KBM-7 (cell line): ENCODE data around the gene CD70.
"Not testable (repeated sequence)": the region's sequence is repeated elsewhere in the genome, so short reads cannot be mapped to it uniquely, and the experiment has no call there.

ENCODE experiments used
- DNase-seq: peaks from one replicate; pipeline ENCODE4 v3.0.0-alpha.2; 2015
- in situ Hi-C: fragments of 300-500 bp; cut with MboI; formaldehyde crosslinking; loops from 2 replicates; pipeline ENCODE4 v1.14.3; 2020; ENCODE audit warnings: low sequenced_read_pairs, low pct_unique_long_range_greater_than_20kb, mixed read lengths

CD70 gene

DNA sequence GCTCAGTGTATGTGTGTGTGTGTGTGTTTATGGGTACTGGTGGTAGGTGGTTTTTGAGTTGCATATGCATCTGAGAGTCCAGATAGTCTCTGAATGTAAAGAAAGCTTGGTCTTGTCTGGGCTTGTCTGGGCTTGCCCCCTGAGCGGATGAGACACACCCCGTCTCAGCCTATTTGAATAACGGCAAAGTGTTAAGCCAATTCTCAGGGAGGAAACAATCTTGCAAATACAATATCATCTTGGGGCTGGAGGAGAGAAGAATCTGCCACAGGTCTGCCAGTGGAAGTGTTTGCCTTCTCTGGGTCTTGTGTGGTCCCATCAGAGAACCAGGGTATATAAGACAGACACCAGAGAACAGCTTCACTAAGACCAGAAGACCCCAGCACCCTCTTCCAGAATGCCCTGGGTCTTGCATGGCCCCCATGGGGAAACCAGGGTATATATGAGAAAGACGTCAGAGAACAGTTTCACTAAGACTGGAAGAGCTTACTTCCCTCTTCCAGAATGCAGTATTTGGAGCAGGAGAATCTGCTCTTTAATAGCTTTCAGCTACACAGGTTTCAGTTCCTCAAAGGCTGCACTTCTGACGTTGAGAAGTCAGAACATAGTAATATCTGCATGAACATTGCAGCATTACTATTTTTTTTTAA, 13.3 kb downstream of the CD70 start:
- DNase-seq, result peak; percentile 95
- in situ Hi-C loops, result no loop called here

DNA sequence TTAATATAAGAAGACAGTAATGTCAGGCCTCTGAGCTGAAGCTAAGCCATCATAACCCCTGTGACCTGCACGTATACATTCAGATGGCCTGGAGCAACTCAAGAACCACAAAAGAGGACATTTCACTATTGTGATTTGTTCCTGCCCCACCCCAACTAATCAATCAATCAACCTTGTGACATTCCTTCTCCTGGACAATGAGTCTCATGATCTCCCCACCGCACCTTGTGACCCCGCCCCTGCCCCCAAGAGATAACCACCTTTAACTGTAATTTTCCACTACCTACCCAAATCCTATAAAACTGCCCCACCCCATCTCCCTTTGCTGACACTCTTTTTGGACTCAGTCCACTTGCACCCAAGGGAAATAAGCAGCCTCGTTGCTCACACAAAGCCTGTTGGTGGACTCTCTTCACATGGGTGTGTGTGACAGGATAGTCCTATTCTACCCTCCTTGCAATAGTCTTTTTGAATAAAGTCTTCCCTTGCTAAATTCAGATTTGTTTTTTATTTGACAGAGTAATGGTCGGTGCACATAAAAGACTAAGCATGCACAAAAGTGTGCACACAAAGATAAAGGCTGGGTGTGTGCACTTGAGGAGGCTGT, 14.0 kb downstream of the CD70 start:
- no peak for DNase-seq
- in situ Hi-C loops, result no loop called here

DNA sequence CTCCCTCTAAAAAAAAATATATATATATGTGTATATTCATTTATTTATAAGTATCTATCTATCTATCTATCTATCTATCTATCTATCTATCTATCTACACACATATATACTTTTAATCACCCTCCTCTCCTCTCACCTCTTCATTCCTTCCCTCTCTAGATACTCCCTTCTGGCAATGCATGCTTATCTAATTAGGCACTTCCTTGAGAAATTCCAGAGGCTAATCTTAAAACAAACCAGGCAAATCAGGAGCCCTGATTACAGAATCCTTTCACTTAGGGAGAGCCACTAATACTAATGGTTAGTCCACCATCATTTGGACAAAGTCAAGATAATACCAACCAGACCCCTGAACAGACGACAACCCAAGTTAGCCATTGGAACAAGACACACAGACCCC, 17.6 kb downstream of the CD70 start:
- in situ Hi-C loops, result no loop called here
- no peak for DNase-seq

DNA sequence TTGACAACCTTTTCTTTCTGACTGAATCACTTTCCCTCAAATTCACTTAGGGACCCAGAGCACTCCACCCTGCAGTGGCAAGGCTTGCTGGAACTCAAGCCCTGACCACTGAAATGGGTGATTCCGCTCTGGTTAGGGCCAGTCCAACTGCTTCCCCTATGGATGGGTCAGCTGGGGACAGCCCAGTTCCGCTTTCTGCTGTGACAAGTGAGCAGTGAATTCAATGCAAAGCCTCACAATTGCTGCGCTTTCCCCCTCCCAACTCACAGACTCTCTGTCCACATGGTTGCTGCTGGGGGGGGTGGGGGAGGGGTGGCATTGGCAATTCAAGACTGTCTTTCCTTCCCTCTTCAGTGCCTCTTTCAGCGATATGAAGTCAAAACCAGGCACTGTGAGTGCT, 18.7 kb downstream of the CD70 start:
- peak; percentile 87 for DNase-seq
- in situ Hi-C loops, result no loop called here

- in situ Hi-C loops, result no loop called here
- DNase-seq, result no peak
Measured at GRCh38 chr19:6571167-6571566, 19.8 kb downstream of the CD70 start.

DNA sequence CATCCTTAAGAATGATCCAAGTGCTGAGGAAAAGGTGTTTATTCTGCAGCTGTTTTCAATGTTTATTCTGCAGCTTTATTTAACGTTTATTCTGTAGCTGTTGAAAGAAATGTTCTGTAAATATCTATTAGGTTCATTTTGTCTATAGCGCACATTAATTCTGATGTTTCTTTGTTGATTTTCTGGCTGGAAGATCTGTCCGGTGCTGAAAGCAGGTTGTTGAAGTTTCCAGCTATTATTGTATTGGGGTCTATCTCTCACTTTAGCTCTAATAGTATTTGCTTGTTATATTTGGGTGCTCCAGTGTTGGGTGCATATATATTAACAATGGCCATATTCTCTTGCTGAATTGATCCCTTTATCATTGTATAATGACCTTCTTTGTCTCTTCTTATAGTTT, 20.2 kb downstream of the CD70 start:
- in situ Hi-C loops, result no loop called here
- no peak for DNase-seq

DNA sequence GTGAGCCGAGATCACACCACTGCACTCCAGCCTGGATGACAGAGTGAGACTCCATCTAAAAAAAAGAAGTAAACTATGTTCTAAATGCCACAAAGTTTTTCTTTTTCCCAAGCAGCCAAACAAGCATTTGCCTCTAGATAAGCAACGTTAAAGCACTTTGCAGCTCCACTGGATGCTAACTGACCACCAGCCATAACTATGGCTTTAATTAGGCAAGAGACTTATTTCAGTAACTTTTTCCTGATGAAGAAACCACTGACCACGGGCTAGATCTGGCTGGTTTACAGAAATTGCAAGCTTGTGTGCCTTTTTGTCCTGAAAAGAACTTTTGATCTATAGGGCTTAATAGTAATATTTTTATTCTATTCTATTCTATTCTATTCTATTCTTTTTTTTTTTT, 22.1 kb downstream of the CD70 start:
- in situ Hi-C loops, result no loop called here
- no peak for DNase-seq

DNA sequence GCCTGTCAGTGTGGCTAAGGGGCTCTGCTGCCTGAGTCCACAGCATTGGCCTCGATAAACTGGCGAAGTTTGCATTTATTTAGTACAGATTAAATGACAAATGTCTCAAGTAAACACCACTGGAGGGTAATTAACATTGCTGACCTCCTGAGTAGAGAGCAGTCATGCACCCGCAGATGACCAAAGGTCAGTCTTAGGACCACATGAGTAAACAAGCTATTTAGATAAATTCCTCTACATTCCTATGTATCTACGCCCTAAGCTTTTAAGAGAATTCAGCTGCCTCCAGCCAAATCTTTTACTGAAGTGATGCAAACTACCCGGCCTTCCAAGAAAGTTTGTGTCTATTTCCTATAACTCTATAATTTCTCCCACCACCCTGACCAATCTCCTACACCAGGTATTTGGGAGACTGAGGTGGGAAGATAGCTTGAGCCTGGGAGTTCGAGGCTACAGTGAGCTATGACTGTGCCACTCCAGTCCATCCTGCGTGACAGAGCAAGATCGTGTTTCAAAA, 22.9 kb downstream of the CD70 start:
- in situ Hi-C loops, result no loop called here
- DNase-seq, result no peak

GRCh38 chr19:6566727-6567126, 24.2 kb downstream of the CD70 start:
- in situ Hi-C loops, DNase-seq: not testable (repeated sequence)

DNA sequence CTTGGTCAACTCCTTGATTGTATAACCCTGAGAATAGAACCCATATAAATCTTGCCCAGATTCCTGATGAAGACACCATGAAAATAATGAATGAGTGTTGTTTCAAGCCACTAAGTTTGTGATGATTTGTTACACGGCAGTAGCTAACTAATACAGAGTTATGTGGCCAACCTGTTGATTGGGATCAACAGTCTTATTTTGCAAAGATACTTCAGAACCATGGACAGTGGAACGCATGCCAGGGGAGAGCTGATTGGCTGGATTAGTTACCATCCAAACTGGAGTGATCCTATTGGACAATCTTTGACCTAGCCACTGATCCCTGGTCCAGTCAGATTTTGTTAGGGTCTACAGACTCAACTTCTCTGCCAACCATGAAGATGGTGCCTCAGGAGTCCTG, 26.6 kb downstream of the CD70 start:
- in situ Hi-C loops, result no loop called here
- peak; percentile 62 for DNase-seq

DNA sequence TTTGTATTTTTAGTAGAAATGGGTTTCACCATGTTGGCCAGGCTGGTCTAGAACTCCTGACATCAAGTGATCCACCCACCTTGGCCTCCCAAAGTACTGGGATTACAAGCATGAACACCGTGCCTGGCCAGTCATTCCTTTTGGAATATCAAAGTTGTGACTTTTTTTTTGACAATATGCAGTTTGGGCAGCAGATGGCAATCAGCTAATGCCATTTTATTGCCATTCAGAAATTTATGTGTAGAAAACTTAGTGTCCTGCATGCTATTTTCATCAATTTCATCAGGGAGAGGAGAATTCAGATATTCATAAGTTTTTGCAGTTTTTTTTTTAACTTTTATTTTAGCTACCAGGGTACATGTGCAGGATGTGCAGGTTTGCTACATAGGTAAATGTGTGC, 28.5 kb downstream of the CD70 start:
- in situ Hi-C loops, DNase-seq: not testable (repeated sequence)

- DNase-seq, result no peak
- in situ Hi-C loops, result no loop called here
Measured at GRCh38 chr19:6556480-6557195, 34.3 kb downstream of the CD70 start.

- DNase-seq, result no peak
- in situ Hi-C loops, result no loop called here
Measured at GRCh38 chr19:6556043-6556449, 34.9 kb downstream of the CD70 start.

GRCh38 chr19:6551607-6552450, 39.1 kb downstream of the CD70 start:
- peak; percentile 83 for DNase-seq
- in situ Hi-C loops, result no loop called here

- DNase-seq, result no peak
- in situ Hi-C loops, result no loop called here
Measured at GRCh38 chr19:6551091-6551490, 39.9 kb downstream of the CD70 start.

- DNase-seq, in situ Hi-C loops: not testable (repeated sequence)
Measured at GRCh38 chr19:6550679-6551078, 40.3 kb downstream of the CD70 start.

GRCh38 chr19:6543866-6544347, 47.0 kb downstream of the CD70 start:
- in situ Hi-C loops, result no loop called here
- DNase-seq, result no peak

DNA sequence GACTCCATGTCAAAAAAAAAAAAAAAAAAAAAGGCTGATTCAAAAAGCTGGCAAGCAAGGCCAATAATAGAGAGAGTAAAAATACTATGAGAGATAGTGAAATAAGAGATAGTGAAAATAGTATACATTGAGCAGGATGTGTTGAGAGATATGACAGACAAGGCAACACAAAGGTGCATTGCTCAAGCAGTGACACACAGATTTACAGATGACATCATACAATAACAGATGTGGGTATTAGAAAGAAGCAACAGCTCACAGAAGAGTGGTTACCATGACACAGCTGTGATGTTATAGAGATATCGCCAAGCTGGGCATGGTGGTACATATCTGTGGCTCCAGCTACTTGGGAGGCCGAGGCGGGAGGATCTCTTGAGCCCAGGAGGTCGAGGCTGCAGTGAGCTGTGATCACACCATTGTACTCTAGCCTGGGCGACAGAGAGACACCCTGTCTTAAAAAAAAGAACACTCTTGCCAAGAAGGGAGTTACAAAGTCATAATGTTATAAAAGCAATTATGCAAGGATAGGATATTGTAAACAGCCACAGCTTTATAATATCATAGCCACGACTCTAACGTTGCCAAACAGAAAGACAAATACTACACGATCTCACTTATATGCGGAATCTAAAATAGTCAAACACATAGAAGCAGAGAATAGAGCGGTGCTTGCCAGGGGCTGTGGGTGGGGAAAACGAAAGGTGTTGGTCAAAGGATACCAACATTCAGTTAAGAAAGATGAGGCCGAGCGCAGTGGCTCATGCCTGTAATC, 49.8 kb downstream of the CD70 start:
- no peak for DNase-seq
- in situ Hi-C loops, result no loop called here

DNA sequence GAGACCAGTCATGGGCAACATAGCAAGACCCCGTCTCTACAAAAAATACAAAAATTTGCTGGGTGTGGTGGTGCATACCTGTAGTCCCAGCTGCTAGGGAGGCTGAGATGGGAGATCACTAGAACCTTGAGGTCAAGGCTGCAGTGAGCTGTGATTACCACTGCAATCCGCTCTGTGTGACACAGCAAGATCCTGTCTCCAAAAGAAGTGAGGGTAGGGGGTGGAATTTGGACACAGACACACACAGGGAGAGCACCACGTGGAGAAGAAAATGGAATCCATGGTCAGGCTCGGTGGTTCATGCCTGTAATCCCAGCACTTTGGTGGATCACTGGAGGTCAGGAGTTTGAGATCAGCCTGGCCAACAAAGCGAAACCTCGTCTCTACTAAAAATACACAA, 51.4 kb downstream of the CD70 start:
- in situ Hi-C loops, result no loop called here
- DNase-seq, result no peak
